Mucosa of descending colon (tissue), 3 donors: ENCODE results near the gene HEXA. TPM values are rescaled to one million over a fixed set of nuclear protein-coding genes. Genes with fewer than 3 reads are reported as not detected.

Experiments
- ATAC-seq: fragments of 200-7000 bp; cut with Tn5 transposase; one replicate; pipeline ENCODE4 v1.9.1; 2020; ENCODE audit warnings: mild to moderate bottlenecking, moderate library complexity
- DNase-seq, 3 donors: peaks; one replicate each; pipeline ENCODE4 v3.0.0-alpha.2; 2020
- H3K36me3 ChIP-seq: fragments of 200-600 bp; one replicate; pipeline ENCODE4 v1.8.0; 2021; ENCODE audit warnings: low read depth, mild to moderate bottlenecking
- H3K4me1 ChIP-seq: fragments of 200-600 bp; one replicate; pipeline ENCODE4 v1.8.0; 2021; ENCODE audit warnings: low read depth, mild to moderate bottlenecking
- H3K4me3 ChIP-seq: fragments of 200-600 bp; one replicate; pipeline ENCODE4 v1.8.0; 2021; ENCODE audit warnings: mild to moderate bottlenecking
- H3K9me3 ChIP-seq: fragments of 200-600 bp; one replicate; pipeline ENCODE4 v1.8.0; 2021; ENCODE audit warnings: mild to moderate bottlenecking
- CTCF ChIP-seq: fragments of 200-600 bp; IDR thresholded peaks from one replicate; pipeline ENCODE4 v1.8.0; 2022; ENCODE audit warnings: antibody characterized with exemption, mild to moderate bottlenecking
- intact Hi-C, 2 donors: fragments of 100-400 bp; cut with DNase I in 1 of 2; cut with micrococcal nuclease in 1 of 2; formaldehyde crosslinking; loops; one replicate each; pipeline versions ENCODE4 v1.11.0 to v1.11.1; 2022; cut with DNase I, micrococcal nuclease
- total RNA-seq, 3 donors: library from RNA; stranded (reverse); fragmentation: NEBNext Ultra II Directional in 2 of 3; extraction: Animal tissue kit (Norgen Biotek cat#: 25700) in 2 of 3; gene quantifications; one replicate each; pipeline versions ENCODE4 v1.2.1 to v1.2.4, GENCODE V29; 2021 to 2023
- donor health status: DM: no; HTN: no; CAD: no; lungs with moderate emphysema.
- donor health status: DM: no; HTN: no; CAD: no.
- donor health status: DM: no; HTN: yes; CAD: no.

The HEXA gene
- total RNA-seq, 3 donors from 2014 or later = 81.0 to 105 (median 96.5) TPM

- Histone ChIP-seq H3K4me1 (no peaks in the 10 kb centered on the region), H3K36me3 (no peaks in the 10 kb centered on the region), H3K4me3 (no peak overlapping the region), H3K9me3 (no peaks in the 10 kb centered on the region)
- intact Hi-C loops = no loop called here
- TF ChIP-seq CTCF = no peak
- ATAC-seq = no peak
- no peak for DNase-seq
Observed at GRCh38 chr15:72358121-72358520, 17.7 kb downstream of the HEXA start.

DNA sequence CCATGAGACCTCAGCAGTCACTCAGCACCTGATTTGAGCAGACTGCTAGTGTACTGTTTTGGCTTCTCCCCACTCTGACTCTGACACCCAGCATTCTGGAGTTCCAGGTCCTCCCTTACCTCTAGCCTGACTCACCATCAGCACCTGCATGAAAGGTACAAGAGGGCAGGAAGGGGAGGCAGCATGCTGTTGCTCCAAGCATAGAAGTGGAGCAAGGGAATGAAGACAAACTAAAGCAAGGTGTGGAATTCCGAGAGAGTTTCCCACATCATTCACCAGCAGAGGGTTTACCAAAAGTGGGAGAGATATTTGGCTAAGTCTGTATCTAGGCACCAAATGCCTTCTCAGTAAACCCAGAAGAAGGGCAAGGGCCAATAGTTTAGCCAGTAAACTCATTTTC is 21.3 kb downstream of the HEXA start:
- DNase-seq (no peak), ATAC-seq (no peak)
- H3K4me1 ChIP-seq = no peaks in the 10 kb centered on the region
- intact Hi-C loops = no loop called here
- no peak for TF ChIP-seq CTCF
- H3K9me3 ChIP-seq = no peaks in the 10 kb centered on the region
- no peak overlapping the region for H3K4me3 ChIP-seq
- H3K36me3 ChIP-seq = peaks cover 6% of the 10 kb centered on the region

DNA sequence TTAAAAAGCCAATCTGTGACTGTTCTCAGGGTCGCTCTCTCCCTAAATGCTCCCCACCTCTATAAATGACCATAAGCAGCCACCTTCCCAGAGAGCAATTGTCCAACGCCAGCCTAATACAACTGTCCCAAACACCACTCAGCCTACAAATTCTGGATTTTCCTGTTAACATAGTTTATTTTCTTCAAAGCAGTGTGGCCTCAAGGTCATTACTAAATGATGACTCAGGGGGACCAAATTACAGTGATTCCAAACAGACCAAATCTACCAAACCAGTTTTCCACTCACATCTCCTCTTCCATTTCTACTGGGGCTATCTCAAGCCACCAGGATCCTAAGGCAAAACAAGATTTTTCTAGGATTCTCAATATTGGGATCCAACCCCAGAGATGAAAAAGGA is 22.5 kb downstream of the HEXA start:
- DNase-seq (no peak), ATAC-seq (no peak)
- Histone ChIP-seq H3K36me3 (peaks cover 9% of the 10 kb centered on the region), H3K4me1 (no peaks in the 10 kb centered on the region), H3K4me3 (no peak overlapping the region), H3K9me3 (no peaks in the 10 kb centered on the region)
- no peak for TF ChIP-seq CTCF
- intact Hi-C loops = no loop called here

GRCh38 chr15:72345806-72346205 is 30.0 kb downstream of the HEXA start:
- DNase-seq (no peak), ATAC-seq (no peak)
- intact Hi-C loops = no loop called here
- TF ChIP-seq CTCF = no peak
- Histone ChIP-seq H3K36me3 (peaks cover 8% of the 10 kb centered on the region), H3K4me1 (no peaks in the 10 kb centered on the region), H3K9me3 (no peaks in the 10 kb centered on the region), H3K4me3 (no peak overlapping the region)

GRCh38 chr15:72345280-72345679 is 30.5 kb downstream of the HEXA start:
- H3K9me3 ChIP-seq = no peaks in the 10 kb centered on the region
- no peaks in the 10 kb centered on the region for H3K4me1 ChIP-seq
- ATAC-seq (no peak), DNase-seq (no peak)
- no peak overlapping the region for H3K4me3 ChIP-seq
- peaks cover 3% of the 10 kb centered on the region for H3K36me3 ChIP-seq
- TF ChIP-seq CTCF = no peak
- intact Hi-C loops = no loop called here

DNA sequence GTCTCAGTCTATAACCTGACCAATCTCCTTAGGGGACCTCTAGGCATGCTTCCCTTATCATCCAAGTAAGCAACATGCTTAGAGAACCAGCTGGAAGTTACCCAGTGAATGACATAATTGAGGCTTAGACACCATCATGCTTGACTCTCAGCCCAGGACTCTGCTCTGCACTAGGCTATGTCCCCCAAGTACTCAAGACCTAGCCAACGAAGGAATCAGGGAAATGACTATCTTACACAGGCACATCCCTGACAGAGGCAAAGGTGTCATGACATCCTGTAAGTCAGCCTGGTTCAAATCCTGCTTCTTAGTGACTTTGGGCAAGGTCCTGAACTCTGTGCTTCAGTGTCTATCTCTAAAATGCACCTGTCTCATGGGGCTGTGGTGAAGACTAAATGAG is 31.2 kb downstream of the HEXA start:
- intact Hi-C loops = no loop called here
- no peak for DNase-seq
- Histone ChIP-seq H3K9me3 (no peaks in the 10 kb centered on the region), H3K4me1 (no peaks in the 10 kb centered on the region), H3K36me3 (peaks cover 3% of the 10 kb centered on the region), H3K4me3 (no peak overlapping the region)
- TF ChIP-seq CTCF = no peak
- no peak for ATAC-seq
